ENCODE results near the gene ARSJ. TPM values are rescaled to one million over a fixed set of nuclear protein-coding genes. Genes with fewer than 3 reads are reported as not detected.

The ARSJ gene
- total and polyA plus RNA-seq, 9 donors: 2.4 to 6.9 (median 4.3) TPM

- DNase-seq: peak; percentile 86
- Histone ChIP-seq H3K27ac (ENCODE audit: low read length) (peak overlapping the region; percentile 52), H3K36me3 (ENCODE audit: control insufficient read depth, insufficient read depth, low read length) (no peaks in the 10 kb centered on the region), H3K27me3 (ENCODE audit: control insufficient read depth, insufficient read depth, low read length) (peaks cover 16% of the 10 kb centered on the region), H3K4me1 (ENCODE audit: control insufficient read depth, insufficient read depth, low read length) (peaks cover 4% of the 10 kb centered on the region), H3K4me3 (ENCODE audit: low read length) (peak overlapping the region; percentile 1), H3K9me3 (replicated peaks; ENCODE audit: control insufficient read depth, low read depth, low read length) (no peaks in the 10 kb centered on the region)
- no CpG with 5 or more reads among the region's 2 CpGs for WGBS (ENCODE audit: insufficient coverage)
Measured at GRCh38 chr4:113976741-113977525, 2.5 kb downstream of the ARSJ start.

- Histone ChIP-seq H3K27me3 (ENCODE audit: control insufficient read depth, insufficient read depth, low read length) (peaks cover 16% of the 10 kb centered on the region), H3K9me3 (replicated peaks; ENCODE audit: control insufficient read depth, low read depth, low read length) (no peaks in the 10 kb centered on the region), H3K27ac (ENCODE audit: low read length) (no peak overlapping the region), H3K4me3 (ENCODE audit: low read length) (no peak overlapping the region), H3K36me3 (ENCODE audit: control insufficient read depth, insufficient read depth, low read length) (no peaks in the 10 kb centered on the region), H3K4me1 (ENCODE audit: control insufficient read depth, insufficient read depth, low read length) (peaks cover 4% of the 10 kb centered on the region)
- WGBS (ENCODE audit: insufficient coverage): 67% methylated on average over 1 of the region's 2 CpGs
- no peak for DNase-seq
Measured at GRCh38 chr4:113975578-113975977, 3.9 kb downstream of the ARSJ start.

GRCh38 chr4:113974467-113974866 is 5.0 kb downstream of the ARSJ start:
- no peaks in the 10 kb centered on the region for H3K9me3 ChIP-seq (replicated peaks; ENCODE audit: control insufficient read depth, low read depth, low read length)
- no peaks in the 10 kb centered on the region for H3K36me3 ChIP-seq (ENCODE audit: control insufficient read depth, insufficient read depth, low read length)
- peaks cover 11% of the 10 kb centered on the region for H3K27me3 ChIP-seq (ENCODE audit: control insufficient read depth, insufficient read depth, low read length)
- H3K27ac ChIP-seq (ENCODE audit: low read length): no peak overlapping the region
- H3K4me3 ChIP-seq (ENCODE audit: low read length): no peak overlapping the region
- H3K4me1 ChIP-seq (ENCODE audit: control insufficient read depth, insufficient read depth, low read length): peaks cover 2% of the 10 kb centered on the region
- no peak for DNase-seq

GRCh38 chr4:113973345-113973744 is 6.1 kb downstream of the ARSJ start:
- Histone ChIP-seq H3K4me3 (ENCODE audit: low read length) (no peak overlapping the region), H3K27ac (ENCODE audit: low read length) (no peak overlapping the region), H3K9me3 (replicated peaks; ENCODE audit: control insufficient read depth, low read depth, low read length) (no peaks in the 10 kb centered on the region), H3K4me1 (ENCODE audit: control insufficient read depth, insufficient read depth, low read length) (no peaks in the 10 kb centered on the region), H3K27me3 (ENCODE audit: control insufficient read depth, insufficient read depth, low read length) (no peaks in the 10 kb centered on the region), H3K36me3 (ENCODE audit: control insufficient read depth, insufficient read depth, low read length) (no peaks in the 10 kb centered on the region)
- no peak for DNase-seq
- WGBS (ENCODE audit: insufficient coverage): no CpG with 5 or more reads among the region's 3 CpGs

GRCh38 chr4:113972781-113973180 is 6.7 kb downstream of the ARSJ start:
- H3K4me3 ChIP-seq (ENCODE audit: low read length): no peak overlapping the region
- no peak for DNase-seq
- H3K36me3 ChIP-seq (ENCODE audit: control insufficient read depth, insufficient read depth, low read length): no peaks in the 10 kb centered on the region
- no peaks in the 10 kb centered on the region for H3K27me3 ChIP-seq (ENCODE audit: control insufficient read depth, insufficient read depth, low read length)
- H3K4me1 ChIP-seq (ENCODE audit: control insufficient read depth, insufficient read depth, low read length): no peaks in the 10 kb centered on the region
- H3K9me3 ChIP-seq (replicated peaks; ENCODE audit: control insufficient read depth, low read depth, low read length): no peaks in the 10 kb centered on the region
- no peak overlapping the region for H3K27ac ChIP-seq (ENCODE audit: low read length)
- 90% methylated on average over 4 of the region's 4 CpGs for WGBS (ENCODE audit: insufficient coverage)

DNA sequence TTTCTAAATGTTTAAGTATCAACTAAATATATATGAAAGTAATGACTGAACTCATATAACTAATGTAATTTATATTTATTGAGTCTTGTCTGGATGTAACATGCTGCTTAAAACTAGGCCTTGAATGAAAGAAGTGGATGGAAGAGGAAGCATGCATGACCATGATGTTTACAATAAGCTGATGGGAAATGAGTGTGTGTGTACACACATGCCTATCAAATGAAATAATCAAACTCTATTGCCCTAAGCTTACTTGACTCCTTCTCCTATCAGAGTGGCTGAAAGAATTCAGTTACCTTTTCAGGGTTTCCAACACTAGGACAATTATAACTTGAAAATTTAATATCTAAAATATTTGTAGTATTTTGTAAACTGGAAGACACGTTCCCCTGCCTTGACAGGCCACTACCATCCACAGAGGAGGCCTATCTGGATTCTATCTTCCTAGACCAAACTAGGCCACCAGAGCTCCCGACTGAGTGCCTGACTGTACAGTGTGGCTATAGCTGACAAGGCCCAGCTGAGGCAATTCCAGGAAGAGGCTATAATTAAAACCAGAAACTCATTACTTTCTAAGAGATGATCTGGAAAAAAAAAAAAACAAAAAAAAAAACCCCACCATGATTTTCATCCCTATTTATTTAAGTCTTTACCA is 7.6 kb downstream of the ARSJ start:
- no CpG with 5 or more reads among the region's 2 CpGs for WGBS (ENCODE audit: insufficient coverage)
- Histone ChIP-seq H3K27ac (ENCODE audit: low read length) (no peak overlapping the region), H3K4me3 (ENCODE audit: low read length) (no peak overlapping the region), H3K36me3 (ENCODE audit: control insufficient read depth, insufficient read depth, low read length) (no peaks in the 10 kb centered on the region), H3K4me1 (ENCODE audit: control insufficient read depth, insufficient read depth, low read length) (no peaks in the 10 kb centered on the region), H3K9me3 (replicated peaks; ENCODE audit: control insufficient read depth, low read depth, low read length) (no peaks in the 10 kb centered on the region), H3K27me3 (ENCODE audit: control insufficient read depth, insufficient read depth, low read length) (no peaks in the 10 kb centered on the region)
- peak; percentile 28 for DNase-seq

DNA sequence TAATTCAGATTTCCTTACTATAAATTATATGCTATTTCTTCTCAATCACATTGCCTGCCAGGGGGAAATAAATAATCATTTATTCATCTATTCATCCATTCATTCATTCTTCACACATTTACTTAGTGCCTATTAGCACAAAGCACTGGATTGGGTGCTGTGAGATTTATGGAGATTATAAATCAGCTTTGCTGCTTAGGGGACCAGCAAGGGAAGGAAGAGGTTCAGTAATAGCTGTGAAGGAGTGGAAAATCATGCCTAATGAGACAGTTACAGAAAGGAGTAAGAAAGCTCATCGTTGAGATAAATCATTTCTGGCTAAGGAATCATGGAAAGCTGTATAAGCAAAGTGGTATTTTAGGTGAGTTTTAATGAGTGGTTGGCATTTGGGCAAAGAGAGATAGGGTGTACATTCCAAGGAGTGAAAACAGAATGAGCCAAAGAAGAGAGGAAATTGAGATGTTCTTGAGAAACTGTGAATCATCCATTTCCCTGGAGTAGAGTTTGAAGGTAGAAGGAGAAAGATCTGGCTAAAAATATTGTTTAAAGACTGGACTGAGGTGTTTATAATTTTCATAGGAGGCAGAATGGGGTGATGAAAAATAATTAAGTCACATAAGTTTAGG is 9.6 kb downstream of the ARSJ start:
- no peaks in the 10 kb centered on the region for H3K9me3 ChIP-seq (replicated peaks; ENCODE audit: control insufficient read depth, low read depth, low read length)
- no peak overlapping the region for H3K4me3 ChIP-seq (ENCODE audit: low read length)
- no peaks in the 10 kb centered on the region for H3K27me3 ChIP-seq (ENCODE audit: control insufficient read depth, insufficient read depth, low read length)
- H3K27ac ChIP-seq (ENCODE audit: low read length): no peak overlapping the region
- H3K4me1 ChIP-seq (ENCODE audit: control insufficient read depth, insufficient read depth, low read length): no peaks in the 10 kb centered on the region
- no peaks in the 10 kb centered on the region for H3K36me3 ChIP-seq (ENCODE audit: control insufficient read depth, insufficient read depth, low read length)
- no peak for DNase-seq
- WGBS (ENCODE audit: insufficient coverage): 75% methylated on average over 1 of the region's 1 CpG

GRCh38 chr4:113968473-113968872 is 11.0 kb downstream of the ARSJ start:
- H3K4me1 ChIP-seq (ENCODE audit: control insufficient read depth, insufficient read depth, low read length): no peaks in the 10 kb centered on the region
- H3K27me3 ChIP-seq (ENCODE audit: control insufficient read depth, insufficient read depth, low read length): no peaks in the 10 kb centered on the region
- DNase-seq: peak; percentile 54
- 75% methylated on average over 1 of the region's 2 CpGs for WGBS (ENCODE audit: insufficient coverage)
- no peak overlapping the region for H3K27ac ChIP-seq (ENCODE audit: low read length)
- no peak overlapping the region for H3K4me3 ChIP-seq (ENCODE audit: low read length)
- no peaks in the 10 kb centered on the region for H3K36me3 ChIP-seq (ENCODE audit: control insufficient read depth, insufficient read depth, low read length)
- H3K9me3 ChIP-seq (replicated peaks; ENCODE audit: control insufficient read depth, low read depth, low read length): no peaks in the 10 kb centered on the region

DNA sequence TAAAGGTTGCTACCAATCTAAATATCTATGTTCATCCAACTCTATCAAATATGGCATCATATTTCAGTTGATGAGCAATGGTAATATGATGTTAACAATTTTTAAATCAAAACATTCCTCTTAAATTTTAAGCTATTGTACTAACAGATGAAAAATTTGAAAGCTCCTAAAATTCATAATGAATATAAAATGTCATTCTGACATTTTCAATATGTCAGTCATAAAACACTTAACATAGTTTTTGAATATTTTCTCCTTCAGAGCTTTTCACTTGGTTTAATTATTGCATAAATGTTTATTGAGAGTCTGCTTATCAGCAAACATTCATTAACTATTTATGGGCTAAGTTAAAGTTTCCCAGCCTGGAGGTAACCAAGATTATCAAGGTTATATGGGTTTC is 11.8 kb downstream of the ARSJ start:
- H3K36me3 ChIP-seq (ENCODE audit: control insufficient read depth, insufficient read depth, low read length): no peaks in the 10 kb centered on the region
- DNase-seq: no peak
- no peaks in the 10 kb centered on the region for H3K4me1 ChIP-seq (ENCODE audit: control insufficient read depth, insufficient read depth, low read length)
- no peaks in the 10 kb centered on the region for H3K9me3 ChIP-seq (replicated peaks; ENCODE audit: control insufficient read depth, low read depth, low read length)
- no peak overlapping the region for H3K4me3 ChIP-seq (ENCODE audit: low read length)
- H3K27ac ChIP-seq (ENCODE audit: low read length): no peak overlapping the region
- H3K27me3 ChIP-seq (ENCODE audit: control insufficient read depth, insufficient read depth, low read length): no peaks in the 10 kb centered on the region

DNA sequence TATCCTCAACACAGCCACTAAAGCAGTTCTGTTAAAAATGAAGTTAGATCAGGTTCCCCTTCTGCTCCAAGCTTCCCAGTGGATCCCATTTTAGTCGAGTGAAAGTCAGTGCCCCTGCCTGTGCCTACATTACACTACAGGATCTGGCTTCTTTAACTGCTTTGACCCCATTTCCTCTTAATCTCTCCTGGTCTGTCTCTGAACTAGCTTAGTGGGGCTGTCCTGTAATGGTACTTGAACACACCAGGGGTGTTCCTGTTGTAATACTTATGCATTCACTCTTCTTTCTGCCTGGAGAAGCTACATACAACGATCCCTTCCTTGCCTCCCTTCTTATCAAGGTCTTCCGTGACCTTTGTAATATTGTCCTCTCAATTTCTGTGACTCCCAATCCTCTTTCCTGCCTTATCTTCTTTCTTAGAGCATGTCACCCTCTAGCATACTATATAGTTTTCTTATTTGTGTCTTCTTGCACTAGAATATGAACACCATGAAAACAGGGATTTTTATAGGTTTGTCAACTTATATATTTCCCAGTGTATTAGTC is 16.7 kb downstream of the ARSJ start:
- no peaks in the 10 kb centered on the region for H3K9me3 ChIP-seq (replicated peaks; ENCODE audit: control insufficient read depth, low read depth, low read length)
- no peaks in the 10 kb centered on the region for H3K4me1 ChIP-seq (ENCODE audit: control insufficient read depth, insufficient read depth, low read length)
- no peaks in the 10 kb centered on the region for H3K36me3 ChIP-seq (ENCODE audit: control insufficient read depth, insufficient read depth, low read length)
- H3K4me3 ChIP-seq (ENCODE audit: low read length): no peak overlapping the region
- WGBS (ENCODE audit: insufficient coverage): no CpG with 5 or more reads among the region's 3 CpGs
- no peak overlapping the region for H3K27ac ChIP-seq (ENCODE audit: low read length)
- DNase-seq: no peak
- no peaks in the 10 kb centered on the region for H3K27me3 ChIP-seq (ENCODE audit: control insufficient read depth, insufficient read depth, low read length)
